ENCODE measurements around the gene STAT2. TPM values are rescaled to one million over a fixed set of nuclear protein-coding genes. Genes with fewer than 3 reads are reported as not detected.

Gene STAT2
- total and polyA plus RNA-seq, 10 of the 15 experiments (the other 5 are each of a cell fraction or from before 2014, with no cell fraction given): 16.9 to 106 (median 77.9) TPM

GRCh38 chr12:56332512-56333196 is 27.3 kb downstream of the STAT2 start:
- intact Hi-C loops (cut with micrococcal nuclease; ENCODE audit: unreplicated experiment) (loop anchor here (1.0 to 5.0 kb wide), 2 partner anchors 28 to 130 kb away; partner anchors contain the start of gene STAT2), in situ Hi-C loops (cut with MboI) (no loop called here)
- CTCF ChIA-PET: interaction anchor here (0.5 to 1.8 kb wide), 9 partner anchors 17 to 1045 kb away, joined by 3 to 20 read pairs (median 3); partner anchors contain the start of genes CNPY2 and STAT2
- Histone ChIP-seq H3K27ac (ENCODE audit: control insufficient read depth, insufficient read depth) (peak overlapping the region; percentile 99), H2AFZ (ENCODE audit: control insufficient read depth, low read depth, low read length) (no peak overlapping the region), H3K4me1 (ENCODE audit: control insufficient read depth, insufficient read depth, low read length) (peaks cover 16% of the 10 kb centered on the region), H3K4me3 (peak overlapping the region; percentile 95), H3K4me2 (ENCODE audit: control insufficient read depth, insufficient read depth) (peak overlapping the region; percentile 94), H3K9ac (ENCODE audit: control insufficient read depth, insufficient read depth, low read length) (peak overlapping the region; percentile 99), H3K27me3 (replicated peaks in 1 of 2; ENCODE audit: control insufficient read depth in 2 of 2, insufficient read depth in 2 of 2, low read length in 1 of 2) (no peaks in the 10 kb centered on the region), H4K20me1 (ENCODE audit: control insufficient read depth, insufficient read depth) (no peaks in the 10 kb centered on the region), H3K9me3 (replicated peaks; ENCODE audit: control insufficient read depth, insufficient read depth, low read length) (no peaks in the 10 kb centered on the region), H3K36me3 (ENCODE audit: control insufficient read depth in 2 of 2, insufficient read depth in 2 of 2, low read length in 1 of 2) (no peaks in the 10 kb centered on the region), H3K79me2 (ENCODE audit: control insufficient read depth, insufficient read depth, low read length) (peaks cover 14% of the 10 kb centered on the region)
- RAD21 ChIA-PET (ENCODE audit: unreplicated experiment): interaction anchor here (0.5 to 2.2 kb wide), 8 partner anchors 17 to 131 kb away, joined by 3 to 18 read pairs (median 4); partner anchors contain the start of genes APOF, CNPY2, STAT2 and TIMELESS
- POLR2A ChIA-PET: interaction anchor here (0.5 to 11.4 kb wide), 16 partner anchors 9 to 130 kb away, joined by 3 to 140 read pairs (median 4); partner anchors contain the start of genes ANKRD52, APOF, CNPY2 and STAT2
- SMC1A ChIA-PET (ENCODE audit: uncharacterized antibody, unreplicated experiment): interaction anchor here (0.6 to 1.9 kb wide), 12 partner anchors 8 to 1033 kb away, joined by 3 to 10 read pairs (median 3); partner anchors contain the start of gene STAT2
- 87% methylated on average over 10 of the region's 11 CpGs for WGBS (ENCODE audit: insufficient coverage, insufficient replicate concordance, low lambda C conversion rate, missing lambda C conversion rate)
- DNase-seq (ENCODE audit: low read depth, low spot score) (no peak), ATAC-seq (peak; percentile 1; the same call in 2 of the 3 replicates), FAIRE-seq (no peak)
- no TSS peak for BruUV-seq (replicated peaks)
- no peak for TF ChIP-seq PKNOX1 (IDR thresholded peaks at IDR 0.05)
- no peak for TF ChIP-seq ZBTB4 (CRISPR knock-in tag; IDR thresholded peaks at IDR 0.05)
- TF ChIP-seq BACH1 (IDR thresholded peaks at IDR 0.05; ENCODE audit: borderline replicate concordance): no peak
- no peak for TF ChIP-seq RFX5 (IDR thresholded peaks at IDR 0.05; ENCODE audit: low read depth, low read length)
- no peak for TF ChIP-seq ZNF217 (IDR thresholded peaks at IDR 0.05)
- no peak for TF ChIP-seq SKIL (IDR thresholded peaks at IDR 0.05; ENCODE audit: low read depth, poor library complexity, severe bottlenecking)
- TF ChIP-seq RELB (IDR thresholded peaks at IDR 0.05; ENCODE audit: low read depth): no peak
- no peak for TF ChIP-seq CHD4 (IDR thresholded peaks at IDR 0.05)
- no peak for TF ChIP-seq SMC3 (IDR thresholded peaks at IDR 0.05; ENCODE audit: borderline replicate concordance, low read length)
- no peak for TF ChIP-seq CREM (IDR thresholded peaks at IDR 0.05; ENCODE audit: low read depth)

All from GM12878 (cell line).